RWPE2 (cell line): Measurements from ENCODE around the gene TMEM114.

Experiments
- ATAC-seq: fragments of 200-7000 bp; cut with Tn5 transposase; 3 replicates; pipeline ENCODE4 v1.9.1; 2021; ENCODE audit warnings: low read depth
- DNase-seq: peaks from one replicate; pipeline ENCODE4 v3.0.0-alpha.2; 2020; ENCODE audit warnings: low spot score
- H3K27ac ChIP-seq: fragments of 450-650 bp; 2 replicates; pipeline ENCODE4 v1.5.1; 2017; ENCODE audit warnings: mild to moderate bottlenecking; ENCODE audit not compliant: poor library complexity, severe bottlenecking
- H3K27me3 ChIP-seq: fragments of 250-450 bp; sonication (Bioruptor Pico); 2 replicates; pipeline ENCODE4 v1.5.1; 2021; ENCODE audit warnings: mild to moderate bottlenecking, moderate library complexity; ENCODE audit not compliant: insufficient read depth, poor library complexity, severe bottlenecking
- H3K36me3 ChIP-seq: fragments of 250-450 bp; sonication (Bioruptor Pico); 2 replicates; pipeline ENCODE4 v1.5.1; 2020; ENCODE audit warnings: low read depth, mild to moderate bottlenecking, moderate library complexity
- H3K4me1 ChIP-seq: fragments of 250-450 bp; sonication (Bioruptor Pico); 2 replicates; pipeline ENCODE4 v1.5.1; 2021; ENCODE audit warnings: mild to moderate bottlenecking, moderate library complexity; ENCODE audit not compliant: insufficient read depth, poor library complexity, severe bottlenecking
- H3K4me3 ChIP-seq: fragments of 250-450 bp; sonication (Bioruptor Pico); 2 replicates; pipeline ENCODE4 v1.5.1; 2021; ENCODE audit warnings: mild to moderate bottlenecking, moderate library complexity; ENCODE audit not compliant: severe bottlenecking
- H3K9me3 ChIP-seq: fragments of 250-450 bp; sonication (Bioruptor Pico); 2 replicates; pipeline ENCODE4 v1.5.1; 2021; ENCODE audit warnings: mild to moderate bottlenecking, moderate library complexity; ENCODE audit not compliant: severe bottlenecking
- TF ChIP-seq, protein P1 (sequence below): fragments of 450-650 bp; IDR thresholded peaks from one replicate; pipeline ENCODE4 v1.5.1; 2017; ENCODE audit warnings: mild to moderate bottlenecking, moderate library complexity; ENCODE audit not compliant: poor library complexity, severe bottlenecking

TMEM114 gene

GRCh38 chr16:8589900-8590688 lies at the start of gene TMEM114:
TMEM114 (minus strand) TSS chr16:8590511; CDS start chr16:8589838, 673 bp downstream.
- Histone ChIP-seq H3K36me3 (no peaks in the 10 kb centered on the region), H3K4me1 (peaks cover 11% of the 10 kb centered on the region), H3K27ac (no peak within 1 kb of the TSS), H3K4me3 (peak within 1 kb of the TSS; percentile 14), H3K27me3 (peaks cover 28% of the 10 kb centered on the region), H3K9me3 (no peaks in the 10 kb centered on the region)
- TF ChIP-seq, protein P1, sequence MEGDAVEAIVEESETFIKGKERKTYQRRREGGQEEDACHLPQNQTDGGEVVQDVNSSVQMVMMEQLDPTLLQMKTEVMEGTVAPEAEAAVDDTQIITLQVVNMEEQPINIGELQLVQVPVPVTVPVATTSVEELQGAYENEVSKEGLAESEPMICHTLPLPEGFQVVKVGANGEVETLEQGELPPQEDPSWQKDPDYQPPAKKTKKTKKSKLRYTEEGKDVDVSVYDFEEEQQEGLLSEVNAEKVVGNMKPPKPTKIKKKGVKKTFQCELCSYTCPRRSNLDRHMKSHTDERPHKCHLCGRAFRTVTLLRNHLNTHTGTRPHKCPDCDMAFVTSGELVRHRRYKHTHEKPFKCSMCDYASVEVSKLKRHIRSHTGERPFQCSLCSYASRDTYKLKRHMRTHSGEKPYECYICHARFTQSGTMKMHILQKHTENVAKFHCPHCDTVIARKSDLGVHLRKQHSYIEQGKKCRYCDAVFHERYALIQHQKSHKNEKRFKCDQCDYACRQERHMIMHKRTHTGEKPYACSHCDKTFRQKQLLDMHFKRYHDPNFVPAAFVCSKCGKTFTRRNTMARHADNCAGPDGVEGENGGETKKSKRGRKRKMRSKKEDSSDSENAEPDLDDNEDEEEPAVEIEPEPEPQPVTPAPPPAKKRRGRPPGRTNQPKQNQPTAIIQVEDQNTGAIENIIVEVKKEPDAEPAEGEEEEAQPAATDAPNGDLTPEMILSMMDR: no peak
- ATAC-seq (no peak; the same call in 2 of the 3 replicates), DNase-seq (no peak)

- TF ChIP-seq, protein P1: no peak
- Histone ChIP-seq H3K27me3 (no peaks in the 10 kb centered on the region), H3K9me3 (no peaks in the 10 kb centered on the region), H3K4me3 (no peak overlapping the region), H3K27ac (no peak overlapping the region), H3K36me3 (peaks cover 89% of the 10 kb centered on the region), H3K4me1 (no peaks in the 10 kb centered on the region)
- ATAC-seq: no peak
- DNase-seq: no peak
Observed at GRCh38 chr16:8639694-8640093, 49.4 kb upstream of the TMEM114 start.

DNA sequence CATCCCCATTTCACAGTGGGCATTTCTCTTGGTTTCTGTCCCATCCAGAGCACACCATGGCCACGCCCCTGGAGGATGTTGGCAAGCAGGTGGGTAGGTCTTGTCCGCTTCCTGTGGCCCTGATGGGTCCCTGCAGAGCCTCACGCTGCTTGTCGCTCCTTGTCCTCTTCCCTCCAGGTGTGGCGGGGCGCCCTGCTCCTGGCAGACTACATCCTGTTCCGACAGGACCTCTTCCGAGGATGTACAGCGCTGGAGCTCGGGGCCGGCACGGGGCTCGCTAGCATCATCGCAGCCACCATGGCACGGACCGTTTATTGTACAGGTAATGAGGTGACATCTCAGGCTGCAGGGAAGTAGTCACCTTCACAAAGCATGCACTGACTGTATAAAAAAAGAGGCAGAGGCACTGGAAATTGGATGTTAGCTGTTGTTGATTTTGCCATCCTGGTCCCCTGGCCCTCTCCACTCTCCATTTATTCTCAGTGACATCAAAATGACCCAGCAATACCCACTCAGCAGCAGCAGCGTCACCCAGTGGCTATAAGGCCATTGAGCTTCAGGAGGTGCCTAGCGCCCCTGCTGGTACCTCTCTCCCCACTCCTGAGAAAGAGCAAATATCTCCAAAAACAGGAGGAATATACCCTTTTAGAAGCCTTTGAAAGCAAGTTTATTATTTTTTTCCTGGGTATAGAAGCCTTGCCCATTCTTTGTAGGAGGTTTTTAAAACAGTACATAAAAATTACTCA lies 44.9 kb upstream of the TMEM114 start:
- Histone ChIP-seq H3K27me3 (no peaks in the 10 kb centered on the region), H3K36me3 (peaks cover 87% of the 10 kb centered on the region), H3K9me3 (no peaks in the 10 kb centered on the region), H3K4me1 (no peaks in the 10 kb centered on the region), H3K4me3 (no peak overlapping the region), H3K27ac (no peak overlapping the region)
- ATAC-seq (peak; percentile 48; the same call in 1 of the 3 replicates), DNase-seq (no peak)
- TF ChIP-seq, protein P1: peak; percentile 68

- peaks cover 90% of the 10 kb centered on the region for H3K36me3 ChIP-seq
- no peak for DNase-seq
Observed at GRCh38 chr16:8632675-8633182, 42.4 kb upstream of the TMEM114 start.

More at GRCh38 chr16:8632675-8633182, 42.4 kb upstream of the TMEM114 start:
- Histone ChIP-seq H3K4me1 (no peaks in the 10 kb centered on the region), H3K27me3 (no peaks in the 10 kb centered on the region), H3K4me3 (no peak overlapping the region), H3K27ac (no peak overlapping the region), H3K9me3 (no peaks in the 10 kb centered on the region)
- ATAC-seq: no peak
- TF ChIP-seq, protein P1: no peak
